Activated CD4-positive, alpha-beta T cell treated with anti-CD3 and anti-CD28 coated beads for 1 hour (primary cell): ENCODE results near the gene ZNF853.
"Not testable (repeated sequence)": the region's sequence is repeated elsewhere in the genome, so short reads cannot be mapped to it uniquely, and the experiment has no call there.

Source experiments
- DNase-seq: peaks from one replicate; pipeline ENCODE4 v3.0.0-alpha.2; 2020

Gene ZNF853

GRCh38 chr7:6653071-6654003 lies 37.9 kb downstream of the ZNF853 start:
- DNase-seq = no peak

GRCh38 chr7:6654113-6654841 lies 38.9 kb downstream of the ZNF853 start:
- no peak for DNase-seq

- no peak for DNase-seq
Observed at GRCh38 chr7:6654842-6655610, 39.6 kb downstream of the ZNF853 start.

GRCh38 chr7:6655636-6656385 lies 40.4 kb downstream of the ZNF853 start:
- no peak for DNase-seq

GRCh38 chr7:6656413-6656812 lies 41.0 kb downstream of the ZNF853 start:
- DNase-seq = no peak

GRCh38 chr7:6658618-6659345 lies 43.4 kb downstream of the ZNF853 start:
- DNase-seq = no peak

GRCh38 chr7:6670851-6671250 lies 55.4 kb downstream of the ZNF853 start:
- not testable (repeated sequence) for DNase-seq
